AG04449 (cell line): ENCODE data around the gene COPG2.

ENCODE experiments used
- CTCF ChIA-PET: fragments of 350-600 bp; formaldehyde crosslinking; extraction: SDS; loops from one replicate; lab custom pipeline; 2021; ENCODE audit warnings: antibody characterized with exemption; lab: Yijun Ruan, JAX
- POLR2A ChIA-PET: fragments of 400-600, 350-600 bp; formaldehyde crosslinking; extraction: SDS; loops from one replicate; lab custom pipeline; 2020; ENCODE audit warnings: antibody characterized with exemption, inconsistent platforms; lab: Yijun Ruan, JAX
- DNase-seq: peaks from one replicate; pipeline ENCODE4 v3.0.0-alpha.2; 2010; ENCODE audit warnings: low read depth, low spot score
- H3K4me3 ChIP-seq: 2 replicates; pipeline ENCODE4 v1.5.1; 2011; ENCODE audit warnings: low read depth, mild to moderate bottlenecking, control low read depth, low read length
- CTCF ChIP-seq: IDR thresholded peaks from one replicate; pipeline ENCODE4 v1.5.1; 2011; ENCODE audit warnings: mild to moderate bottlenecking, moderate library complexity, low read length, control low read depth, inconsistent platforms; ENCODE audit not compliant: insufficient read depth; ENCODE audit errors: missing control alignments

Gene COPG2

GRCh38 chr7:130471974-130472373 lies 196.6 kb downstream of the COPG2 start:
- CTCF ChIA-PET, result interaction anchor here (1.3 kb wide), 1 partner anchor 250 kb away, joined by 3 read pairs; no protein-coding TSS in a partner anchor
- no peak for DNase-seq
- TF ChIP-seq CTCF, result no peak
- POLR2A ChIA-PET, result no interaction called here
- H3K4me3 ChIP-seq, result no peak overlapping the region

GRCh38 chr7:130468612-130469011 lies 199.9 kb downstream of the COPG2 start:
- ChIA-PET POLR2A (no interaction called here), CTCF (no interaction called here)
- no peak for TF ChIP-seq CTCF
- DNase-seq, result no peak
- no peak overlapping the region for H3K4me3 ChIP-seq

- TF ChIP-seq CTCF, result no peak
- CTCF ChIA-PET, result interaction anchor here (0.9 to 1.6 kb wide), 2 partner anchors 10 to 26 kb away, joined by 3 to 6 read pairs; no protein-coding TSS in a partner anchor
- DNase-seq, result no peak
- POLR2A ChIA-PET, result no interaction called here
- H3K4me3 ChIP-seq, result no peak overlapping the region
Observed at GRCh38 chr7:130463553-130464434, 204.8 kb downstream of the COPG2 start.

- DNase-seq, result peak; percentile 40
- ChIA-PET POLR2A (no interaction called here), CTCF (interaction anchor here (1.0 kb wide), 1 partner anchor 19 kb away, joined by 3 read pairs; no protein-coding TSS in a partner anchor)
- no peak for TF ChIP-seq CTCF
- H3K4me3 ChIP-seq, result no peak overlapping the region
Observed at GRCh38 chr7:130461272-130461671, 207.3 kb downstream of the COPG2 start.

- ChIA-PET CTCF (no interaction called here), POLR2A (no interaction called here)
- no peak for TF ChIP-seq CTCF
- DNase-seq, result no peak
- no peak overlapping the region for H3K4me3 ChIP-seq
Observed at GRCh38 chr7:130458257-130458656, 210.3 kb downstream of the COPG2 start.
